Measurements from ENCODE around the gene USP6.
"Not testable (repeated sequence)": the region's sequence is repeated elsewhere in the genome, so short reads cannot be mapped to it uniquely, and the experiment has no call there.

USP6 gene

GRCh38 chr17:5120436-5121185 is 4.8 kb downstream of the USP6 start:
- H3K4me3 ChIP-seq (ENCODE audit: low read depth, low read length); DNase-seq (ENCODE audit: low read depth): not testable (repeated sequence)

DNA sequence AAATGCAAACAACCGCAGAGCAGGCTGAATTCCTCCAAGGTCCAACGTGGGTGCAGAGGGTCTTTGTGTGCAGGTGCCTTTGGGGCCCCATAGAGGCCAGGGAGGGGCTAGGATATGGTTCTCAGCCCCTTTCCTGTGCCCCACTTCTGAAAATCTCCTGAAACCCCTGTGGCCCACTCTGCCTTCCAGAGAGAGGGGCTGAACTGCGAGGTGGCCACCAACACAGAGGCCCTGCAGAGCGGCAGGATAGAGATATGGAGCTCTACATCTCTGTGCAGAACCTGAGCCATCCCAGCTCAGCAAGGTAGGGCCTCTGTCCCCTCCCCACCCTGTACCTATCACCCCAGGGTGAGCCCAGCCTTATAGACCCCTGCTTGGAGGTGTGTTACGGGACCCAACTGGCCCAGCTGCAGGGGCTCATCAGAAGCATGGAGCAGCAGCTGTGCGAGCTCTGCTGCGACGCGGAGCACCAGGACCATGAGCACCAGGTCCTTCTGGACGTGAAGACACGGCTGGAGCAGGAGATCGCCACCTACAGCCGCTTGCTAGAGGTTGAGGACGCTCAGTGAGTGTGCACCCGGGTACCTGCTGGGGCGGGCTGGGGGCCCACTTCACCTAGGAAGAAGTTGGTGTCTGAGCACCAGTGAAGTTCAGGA is 5.5 kb downstream of the USP6 start:
- H3K4me3 ChIP-seq (ENCODE audit: low read depth, low read length), result no peak overlapping the region
- DNase-seq (ENCODE audit: low read depth), result no peak

GRCh38 chr17:5122056-5122455 is 6.2 kb downstream of the USP6 start:
- peak overlapping the region; percentile 45 for H3K4me3 ChIP-seq (ENCODE audit: low read depth, low read length)
- DNase-seq (ENCODE audit: low read depth), result not testable (repeated sequence)

DNA sequence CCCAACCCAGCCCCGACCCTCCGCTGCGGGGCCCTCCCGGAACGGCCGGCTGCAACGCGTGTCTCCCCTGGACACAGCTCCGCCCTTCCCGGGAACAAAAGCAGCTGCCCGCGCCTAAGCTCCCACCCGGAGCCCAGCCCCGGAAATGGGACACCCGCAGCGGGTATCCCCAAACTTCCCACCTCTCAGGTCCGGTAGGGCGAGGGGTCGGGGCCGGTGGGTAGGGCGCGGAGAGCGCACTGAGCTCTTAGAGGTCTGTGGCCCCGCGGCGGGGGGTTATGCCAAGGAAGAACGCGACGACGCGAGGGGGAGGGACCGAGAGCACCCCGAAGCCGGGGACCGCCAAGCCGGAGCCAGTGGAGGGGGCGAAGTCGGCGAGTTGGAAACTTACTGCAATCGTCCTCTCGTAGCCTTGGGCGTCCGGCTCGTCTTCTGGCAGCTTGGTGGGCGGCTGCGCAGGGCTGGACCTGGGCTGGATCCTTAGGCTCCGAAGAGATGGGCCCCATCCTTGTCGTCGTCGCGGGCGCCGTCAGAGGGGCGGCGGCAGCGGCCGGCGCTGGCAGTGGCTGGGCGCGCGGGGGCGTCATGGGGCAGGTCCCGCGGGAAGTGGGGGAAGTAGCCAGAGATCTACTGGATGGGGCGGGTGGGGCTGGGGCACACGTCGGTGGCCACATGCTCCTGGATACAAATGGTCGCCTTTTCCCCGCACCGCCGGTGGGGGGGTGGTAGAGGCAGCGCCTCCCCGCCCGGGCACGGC is 6.9 kb downstream of the USP6 start:
- H3K4me3 ChIP-seq (ENCODE audit: low read depth, low read length), result peak overlapping the region; percentile 45
- no peak for DNase-seq (ENCODE audit: low read depth)

- DNase-seq (ENCODE audit: low read depth), result no peak
- H3K4me3 ChIP-seq (ENCODE audit: low read depth, low read length), result no peak overlapping the region
These were observed 7.7 kb downstream of the USP6 start for GRCh38 chr17:5123343-5124124.

GRCh38 chr17:5124125-5124760 is 8.4 kb downstream of the USP6 start:
- DNase-seq (ENCODE audit: low read depth), result not testable (repeated sequence)

GRCh38 chr17:5124896-5125295 is 9.1 kb downstream of the USP6 start:
- H3K4me3 ChIP-seq (ENCODE audit: low read depth, low read length); DNase-seq (ENCODE audit: low read depth): not testable (repeated sequence)

More at GRCh38 chr17:5124125-5124760, 8.4 kb downstream of the USP6 start:
- H3K4me3 ChIP-seq (ENCODE audit: low read depth, low read length), result not testable (repeated sequence)

GRCh38 chr17:5126719-5127488 is 11.1 kb downstream of the USP6 start:
- no peak for DNase-seq (ENCODE audit: low read depth)
- H3K4me3 ChIP-seq (ENCODE audit: low read depth, low read length), result no peak overlapping the region

- H3K4me3 ChIP-seq (ENCODE audit: low read depth, low read length), result no peak overlapping the region
- DNase-seq (ENCODE audit: low read depth), result no peak
These were observed 12.1 kb downstream of the USP6 start for GRCh38 chr17:5127910-5128309.

- not testable (repeated sequence) for DNase-seq (ENCODE audit: low read depth); H3K4me3 ChIP-seq (ENCODE audit: low read depth, low read length)
These were observed 12.6 kb downstream of the USP6 start for GRCh38 chr17:5128387-5128786.

GRCh38 chr17:5128905-5129535 is 13.2 kb downstream of the USP6 start:
- H3K4me3 ChIP-seq (ENCODE audit: low read depth, low read length), result no peak overlapping the region
- DNase-seq (ENCODE audit: low read depth), result no peak

GRCh38 chr17:5129770-5130169 is 13.9 kb downstream of the USP6 start:
- not testable (repeated sequence) for H3K4me3 ChIP-seq (ENCODE audit: low read depth, low read length); DNase-seq (ENCODE audit: low read depth)

DNA sequence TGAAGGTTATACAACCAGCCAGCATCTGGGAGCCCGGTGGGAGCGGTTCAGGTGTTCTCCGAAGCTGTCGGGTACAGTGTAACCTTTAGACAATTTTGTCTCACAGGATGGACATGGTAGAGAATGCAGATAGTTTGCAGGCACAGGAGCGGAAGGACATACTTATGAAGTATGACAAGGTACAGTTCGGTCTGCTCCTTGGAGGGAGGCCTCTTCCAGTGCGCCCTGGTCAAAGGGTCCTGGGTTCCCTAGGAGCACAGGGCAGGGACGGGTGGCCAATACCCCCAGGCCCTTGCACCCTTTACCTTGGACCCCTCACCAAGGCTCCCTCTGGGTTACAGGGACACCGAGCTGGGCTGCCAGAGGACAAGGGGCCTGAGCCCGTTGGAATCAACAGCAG is 14.4 kb downstream of the USP6 start:
- not testable (repeated sequence) for H3K4me3 ChIP-seq (ENCODE audit: low read depth, low read length); DNase-seq (ENCODE audit: low read depth)

GRCh38 chr17:5130687-5131086 is 14.9 kb downstream of the USP6 start:
- not testable (repeated sequence) for DNase-seq (ENCODE audit: low read depth); H3K4me3 ChIP-seq (ENCODE audit: low read depth, low read length)

- no peak for DNase-seq (ENCODE audit: low read depth)
- no peak overlapping the region for H3K4me3 ChIP-seq (ENCODE audit: low read depth, low read length)
These were observed 15.4 kb downstream of the USP6 start for GRCh38 chr17:5131146-5131715.

DNA sequence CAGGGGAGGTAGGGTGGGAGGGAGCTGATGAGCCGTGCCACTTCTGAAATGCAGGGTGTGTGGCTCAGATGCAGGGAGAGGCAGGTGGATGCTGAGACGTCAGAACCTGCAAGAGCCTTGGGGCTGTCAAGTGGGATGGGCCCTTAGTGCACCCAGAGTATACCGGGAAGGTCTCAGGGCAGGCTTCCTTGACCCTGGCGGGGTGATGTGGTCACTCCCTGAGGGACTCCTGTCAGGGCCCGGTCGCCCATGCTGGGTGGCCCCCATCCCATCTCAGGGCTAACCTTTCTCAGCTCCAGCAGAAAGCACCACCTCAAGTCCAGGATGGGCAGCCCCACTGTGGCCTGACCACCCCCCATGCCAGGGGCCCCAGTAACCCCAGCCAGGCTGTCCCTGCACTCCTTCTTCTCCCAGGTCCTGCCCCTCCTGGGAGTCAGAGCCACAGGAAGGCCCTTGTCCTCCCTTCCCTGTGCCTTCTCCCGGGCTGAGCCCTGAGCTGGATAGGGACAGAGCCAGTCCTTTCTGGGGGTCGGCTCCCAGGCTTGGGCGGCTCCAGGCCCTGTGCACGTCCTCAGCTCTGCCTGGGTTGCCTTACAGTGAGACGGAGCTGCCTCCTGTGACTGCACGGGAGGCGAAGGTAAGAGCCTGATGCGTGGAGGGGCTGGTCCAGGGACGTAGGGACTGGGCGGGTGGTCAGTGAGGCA is 16.1 kb downstream of the USP6 start:
- H3K4me3 ChIP-seq (ENCODE audit: low read depth, low read length); DNase-seq (ENCODE audit: low read depth): not testable (repeated sequence)

All from skeletal muscle cell (primary cell).